Activated CD4-positive, CD25-positive, alpha-beta regulatory T cell treated with anti-CD3 and anti-CD28 coated beads, Interleukin-2, amount 50 U/mL, for 16 hours (primary cell): ENCODE results near the gene RPS5.
"Not testable (repeated sequence)": the region's sequence is repeated elsewhere in the genome, so short reads cannot be mapped to it uniquely, and the experiment has no call there.

Experiments used
- DNase-seq: peaks from one replicate; pipeline ENCODE4 v3.0.0-alpha.2; 2020; ENCODE audit warnings: low read depth, low spot score

RPS5 gene

GRCh38 chr19:58386576-58387337 is at the start of gene RPS5:
RPS5 (plus strand) TSS chr19:58387269; CDS start chr19:58388138, 869 bp downstream.
- peak; percentile 97 for DNase-seq

- DNase-seq = no peak
Observed at GRCh38 chr19:58338336-58338735, 48.7 kb upstream of the RPS5 start.

GRCh38 chr19:58338825-58339558 is 48.1 kb upstream of the RPS5 start:
- DNase-seq = no peak

GRCh38 chr19:58345558-58345957 is 41.5 kb upstream of the RPS5 start:
- no peak for DNase-seq

GRCh38 chr19:58346961-58347929 is 39.8 kb upstream of the RPS5 start:
- DNase-seq = no peak

GRCh38 chr19:58348080-58348479 is 39.0 kb upstream of the RPS5 start:
- not testable (repeated sequence) for DNase-seq

- no peak for DNase-seq
Observed at GRCh38 chr19:58349590-58349989, 37.5 kb upstream of the RPS5 start.

- DNase-seq = no peak
Observed at GRCh38 chr19:58350001-58350861, 36.8 kb upstream of the RPS5 start.

- no peak for DNase-seq
Observed at GRCh38 chr19:58350871-58351557, 36.1 kb upstream of the RPS5 start.

- DNase-seq = no peak
Observed at GRCh38 chr19:58351558-58351878, 35.6 kb upstream of the RPS5 start.

GRCh38 chr19:58351990-58352755 is 34.9 kb upstream of the RPS5 start:
- no peak for DNase-seq

- DNase-seq = no peak
Observed at GRCh38 chr19:58352760-58353671, 34.1 kb upstream of the RPS5 start, which contains the start of gene A1BG. A1BG (minus strand) TSS chr19:58353492; CDS start chr19:58353437, 55 bp downstream.

- no peak for DNase-seq
Observed at GRCh38 chr19:58353717-58354477, 33.2 kb upstream of the RPS5 start.

- DNase-seq = no peak
Observed at GRCh38 chr19:58354478-58355030, 32.5 kb upstream of the RPS5 start.

GRCh38 chr19:58355215-58355796 is 31.8 kb upstream of the RPS5 start:
- no peak for DNase-seq

- DNase-seq = no peak
Observed at GRCh38 chr19:58355908-58356765, 30.9 kb upstream of the RPS5 start.
